ENCODE measurements around the gene PKN2.

PKN2 gene

DNA sequence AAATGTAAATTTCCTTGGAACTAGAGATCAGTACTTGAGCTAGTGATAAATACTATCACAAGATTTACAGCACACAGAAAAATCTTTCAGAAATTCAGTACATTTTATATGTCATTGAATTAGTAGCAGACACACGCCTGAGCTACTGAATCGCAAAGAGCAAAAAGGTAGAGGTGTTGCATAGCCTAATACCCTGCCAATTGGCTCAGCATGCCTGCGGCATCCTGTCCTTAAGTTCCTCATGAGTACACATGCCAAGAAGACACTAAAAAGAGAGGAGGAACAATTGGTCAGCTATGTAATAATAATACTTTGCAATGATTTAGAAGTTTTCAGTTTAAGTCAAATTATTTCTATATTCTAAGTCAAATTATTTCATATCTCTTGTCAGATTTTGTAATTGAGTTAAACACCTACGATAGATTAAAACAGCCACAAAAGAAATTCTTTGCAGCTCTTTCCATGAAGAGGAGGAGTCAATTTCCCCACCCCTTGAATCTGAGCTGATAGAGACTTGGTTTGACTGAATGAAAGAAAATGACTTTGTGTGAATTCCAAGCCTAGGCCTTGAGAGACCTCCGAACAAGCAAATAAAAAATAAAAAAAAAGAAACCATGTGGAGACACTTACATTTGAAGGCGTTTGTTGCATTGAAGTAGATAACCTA, 36.2 kb upstream of the PKN2 start:
- TF ChIP-seq, protein P1, sequence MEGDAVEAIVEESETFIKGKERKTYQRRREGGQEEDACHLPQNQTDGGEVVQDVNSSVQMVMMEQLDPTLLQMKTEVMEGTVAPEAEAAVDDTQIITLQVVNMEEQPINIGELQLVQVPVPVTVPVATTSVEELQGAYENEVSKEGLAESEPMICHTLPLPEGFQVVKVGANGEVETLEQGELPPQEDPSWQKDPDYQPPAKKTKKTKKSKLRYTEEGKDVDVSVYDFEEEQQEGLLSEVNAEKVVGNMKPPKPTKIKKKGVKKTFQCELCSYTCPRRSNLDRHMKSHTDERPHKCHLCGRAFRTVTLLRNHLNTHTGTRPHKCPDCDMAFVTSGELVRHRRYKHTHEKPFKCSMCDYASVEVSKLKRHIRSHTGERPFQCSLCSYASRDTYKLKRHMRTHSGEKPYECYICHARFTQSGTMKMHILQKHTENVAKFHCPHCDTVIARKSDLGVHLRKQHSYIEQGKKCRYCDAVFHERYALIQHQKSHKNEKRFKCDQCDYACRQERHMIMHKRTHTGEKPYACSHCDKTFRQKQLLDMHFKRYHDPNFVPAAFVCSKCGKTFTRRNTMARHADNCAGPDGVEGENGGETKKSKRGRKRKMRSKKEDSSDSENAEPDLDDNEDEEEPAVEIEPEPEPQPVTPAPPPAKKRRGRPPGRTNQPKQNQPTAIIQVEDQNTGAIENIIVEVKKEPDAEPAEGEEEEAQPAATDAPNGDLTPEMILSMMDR (IDR thresholded peaks at IDR 0.05; ENCODE audit: low read depth, low read length, missing control alignments) = no peak
- no peak overlapping the region for H3K4me3 ChIP-seq (replicated peaks; ENCODE audit: low read depth, low read length)
- no peak for DNase-seq (ENCODE audit: extremely low read depth, low read depth)

DNA sequence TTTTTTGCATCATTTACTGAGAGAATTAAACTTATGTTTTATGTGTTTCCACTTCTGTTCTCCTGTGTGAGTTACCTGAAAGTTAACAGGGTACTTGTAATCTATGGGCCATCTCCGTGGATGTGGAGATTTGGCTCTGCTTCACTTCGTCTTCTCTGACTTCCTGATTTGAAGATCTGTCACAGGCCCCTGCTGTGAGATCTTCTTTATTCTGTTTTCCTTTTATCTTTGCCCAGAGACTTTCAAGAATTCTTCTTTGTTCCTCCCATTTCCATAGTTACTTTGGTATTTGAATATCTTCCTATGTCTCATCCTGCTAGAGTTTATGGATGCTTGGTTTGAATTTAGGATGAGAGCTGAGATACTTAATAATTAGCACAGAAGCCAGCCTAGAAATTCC, 35.4 kb upstream of the PKN2 start:
- no peak overlapping the region for H3K4me3 ChIP-seq (replicated peaks; ENCODE audit: low read depth, low read length)
- TF ChIP-seq, protein P1 (IDR thresholded peaks at IDR 0.05; ENCODE audit: low read depth, low read length, missing control alignments) = no peak
- DNase-seq (ENCODE audit: extremely low read depth, low read depth) = no peak

DNA sequence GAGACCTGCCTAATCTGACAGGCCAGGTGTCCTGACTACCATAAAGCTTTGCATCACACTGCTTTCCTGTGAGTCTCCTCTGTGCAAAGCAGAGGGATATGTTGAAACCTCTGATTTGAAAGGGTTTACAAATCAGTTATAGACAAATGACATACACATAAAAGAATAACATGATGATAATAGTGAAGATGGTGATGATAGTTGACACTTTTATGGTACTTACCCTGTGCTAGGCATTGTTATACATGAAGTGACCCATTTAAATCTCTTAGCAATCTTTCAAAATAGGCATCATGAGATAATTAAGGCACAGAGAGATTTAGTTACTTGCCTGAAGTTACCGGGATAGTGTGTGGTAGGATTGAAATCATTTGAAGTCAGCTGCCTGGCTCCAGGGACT, 34.1 kb upstream of the PKN2 start:
- no peak for DNase-seq (ENCODE audit: extremely low read depth, low read depth)
- TF ChIP-seq, protein P1 (IDR thresholded peaks at IDR 0.05; ENCODE audit: low read depth, low read length, missing control alignments) = no peak
- H3K4me3 ChIP-seq (replicated peaks; ENCODE audit: low read depth, low read length) = no peak overlapping the region

DNA sequence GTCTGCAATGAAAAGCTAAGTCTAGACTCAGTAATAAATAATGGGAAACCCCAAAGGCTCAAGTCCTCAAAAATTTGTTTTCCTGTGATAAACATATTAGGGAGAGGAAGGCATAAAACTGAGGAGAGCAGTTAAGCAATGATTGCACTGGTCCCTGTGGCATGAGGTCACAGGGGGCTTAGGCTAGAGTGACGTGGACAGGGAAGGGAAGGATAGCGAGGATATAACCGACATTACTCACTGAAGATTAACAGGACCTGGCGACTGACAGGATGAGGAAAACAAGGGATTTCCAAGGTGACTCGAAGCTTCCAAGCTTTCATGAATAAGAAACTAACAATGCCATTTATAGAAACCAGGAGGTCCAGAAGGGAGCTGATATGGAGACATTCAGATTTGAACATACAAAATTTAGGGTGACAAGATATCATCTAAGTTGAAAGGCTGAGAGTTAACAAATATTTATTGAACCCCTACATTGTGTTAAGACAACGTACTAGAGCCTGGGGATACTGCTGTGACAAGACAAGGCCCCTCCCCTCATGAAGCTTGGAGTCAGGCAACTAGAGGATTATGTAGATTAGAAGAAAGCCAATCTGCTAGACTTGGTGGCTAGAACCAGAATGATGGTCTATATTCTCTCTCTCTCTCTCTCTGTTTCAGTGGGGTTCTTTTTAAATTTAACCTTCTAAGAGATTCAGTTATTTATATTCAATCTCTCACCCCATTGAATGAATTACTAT, 33.2 kb upstream of the PKN2 start:
- DNase-seq (ENCODE audit: extremely low read depth, low read depth) = no peak
- TF ChIP-seq, protein P1 (IDR thresholded peaks at IDR 0.05; ENCODE audit: low read depth, low read length, missing control alignments) = no peak
- H3K4me3 ChIP-seq (replicated peaks; ENCODE audit: low read depth, low read length) = no peak overlapping the region

DNA sequence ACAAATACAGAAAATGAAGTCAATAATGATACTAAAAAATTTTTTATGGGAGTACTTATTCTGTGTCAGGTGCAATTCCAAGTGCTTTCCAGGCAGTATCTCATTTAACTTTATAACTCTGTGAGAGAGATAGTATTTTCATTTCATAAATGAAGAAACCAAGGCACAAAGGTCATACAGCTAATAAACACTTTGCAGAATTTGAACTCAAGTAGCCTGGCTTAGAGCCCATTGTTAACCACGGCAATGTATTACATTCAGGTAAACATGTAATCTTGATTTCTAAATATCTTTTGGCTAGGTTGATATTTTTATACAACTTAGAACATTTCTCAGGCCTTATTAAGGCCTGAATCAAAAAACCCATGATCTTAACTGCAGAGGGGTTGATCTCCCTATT, 28.9 kb upstream of the PKN2 start:
- TF ChIP-seq, protein P1 (IDR thresholded peaks at IDR 0.05; ENCODE audit: low read depth, low read length, missing control alignments) = no peak
- no peak overlapping the region for H3K4me3 ChIP-seq (replicated peaks; ENCODE audit: low read depth, low read length)
- no peak for DNase-seq (ENCODE audit: extremely low read depth, low read depth)

DNA sequence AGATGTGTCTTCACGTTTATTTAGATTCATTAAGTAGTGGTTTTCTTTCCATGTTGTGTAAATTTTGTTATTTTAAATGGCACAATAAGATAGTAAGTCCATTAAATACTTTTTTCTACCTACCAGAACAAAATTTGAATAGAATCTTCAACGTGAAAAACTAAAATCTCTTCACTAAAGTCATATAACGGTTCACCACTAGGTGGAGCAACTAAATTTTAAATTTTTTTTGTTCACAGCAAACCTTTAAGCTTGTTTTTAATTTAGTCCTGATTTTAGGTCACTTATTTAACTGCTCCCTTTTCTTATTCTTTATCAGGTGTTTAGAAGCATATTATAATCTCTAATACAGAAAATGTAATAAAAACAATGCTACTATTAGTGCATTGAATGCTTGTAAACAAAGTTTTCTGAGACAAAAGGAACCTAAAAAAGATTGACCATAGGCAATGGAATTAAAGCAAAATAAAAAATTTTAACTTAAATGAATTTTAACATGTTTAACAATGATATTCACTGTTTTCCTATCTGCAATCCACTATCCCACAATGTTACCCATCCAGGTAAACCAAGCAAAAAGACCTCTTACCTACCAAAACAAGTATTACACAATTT, 28.3 kb upstream of the PKN2 start:
- no peak for DNase-seq (ENCODE audit: extremely low read depth, low read depth)
- H3K4me3 ChIP-seq (replicated peaks; ENCODE audit: low read depth, low read length) = no peak overlapping the region
- TF ChIP-seq, protein P1 (IDR thresholded peaks at IDR 0.05; ENCODE audit: low read depth, low read length, missing control alignments) = peak; percentile 32
